ENCODE measurements around the gene ZNF451. TPM values are rescaled to one million over a fixed set of nuclear protein-coding genes. Genes with fewer than 3 reads are reported as not detected.
"Not testable (repeated sequence)": the region's sequence is repeated elsewhere in the genome, so short reads cannot be mapped to it uniquely, and the experiment has no call there.

Gene ZNF451
- 9.5 TPM for polyA plus RNA-seq (2012; ENCODE audit: low read depth, missing spikeins)

- FAIRE-seq = no peak
- peak; percentile 87 for DNase-seq (ENCODE audit: insufficient read length, low spot score)
- TF ChIP-seq POLR2A (IDR thresholded peaks at IDR 0.05; ENCODE audit: low read depth, low read length) = peak; percentile 74
- TF ChIP-seq SPI1 (IDR thresholded peaks at IDR 0.05; ENCODE audit: low read depth, low read length) = peak; percentile 43; the same call in 1 of the 2 replicates
- TF ChIP-seq TAF1 (IDR thresholded peaks at IDR 0.05; ENCODE audit: low read depth, low read length) = no peak; the same call in 1 of the 2 replicates
- no peak for TF ChIP-seq POU2F2 (IDR thresholded peaks at IDR 0.05; ENCODE audit: low read depth, low read length)
- TF ChIP-seq PAX5 (IDR thresholded peaks at IDR 0.05; ENCODE audit: insufficient read depth, low read length, severe bottlenecking) = peak; percentile 7
- peak; percentile 84 for TF ChIP-seq POLR2AphosphoS5 (IDR thresholded peaks at IDR 0.05; ENCODE audit: low read depth, low read length)
These were observed at the start of gene ZNF451 for GRCh38 chr6:57089687-57090457. Gene ZNF451, plus strand, starts transcription at chr6:57090188. Its CDS starts 66 bp downstream, at chr6:57090254.

- DNase-seq (ENCODE audit: insufficient read length, low spot score); FAIRE-seq: not testable (repeated sequence)
These were observed 45.9 kb upstream of the ZNF451 start for GRCh38 chr6:57044061-57044460.

GRCh38 chr6:57044568-57044967 is 45.4 kb upstream of the ZNF451 start:
- TF ChIP-seq PAX5 (IDR thresholded peaks at IDR 0.05; ENCODE audit: insufficient read depth, low read length, severe bottlenecking) (no peak), POLR2A (IDR thresholded peaks at IDR 0.05; ENCODE audit: low read depth, low read length) (no peak), POLR2AphosphoS5 (IDR thresholded peaks at IDR 0.05; ENCODE audit: low read depth, low read length) (no peak), POU2F2 (IDR thresholded peaks at IDR 0.05; ENCODE audit: low read depth, low read length) (no peak), SPI1 (IDR thresholded peaks at IDR 0.05; ENCODE audit: low read depth, low read length) (no peak), TAF1 (IDR thresholded peaks at IDR 0.05; ENCODE audit: low read depth, low read length) (no peak)

GRCh38 chr6:57046332-57047256 is 43.4 kb upstream of the ZNF451 start, which contains the start of gene KIAA1586:
Gene KIAA1586, plus strand, starts transcription at chr6:57046693. Its CDS starts 63 bp downstream, at chr6:57046756.
- DNase-seq (ENCODE audit: insufficient read length, low spot score) = peak; percentile 61
- FAIRE-seq = not testable (repeated sequence)
- TF ChIP-seq POLR2AphosphoS5 (IDR thresholded peaks at IDR 0.05; ENCODE audit: low read depth, low read length) = peak; percentile 43; the same call in 1 of the 2 replicates
- TF ChIP-seq POLR2A (IDR thresholded peaks at IDR 0.05; ENCODE audit: low read depth, low read length) = peak; percentile 66
- peak; percentile 18 for TF ChIP-seq PAX5 (IDR thresholded peaks at IDR 0.05; ENCODE audit: insufficient read depth, low read length, severe bottlenecking)
- TF ChIP-seq TAF1 (IDR thresholded peaks at IDR 0.05; ENCODE audit: low read depth, low read length) = peak; percentile 63

More at GRCh38 chr6:57044568-57044967, 45.4 kb upstream of the ZNF451 start:
- FAIRE-seq (no peak), DNase-seq (ENCODE audit: insufficient read length, low spot score) (no peak)

- peak; percentile 94 for FAIRE-seq
- DNase-seq (ENCODE audit: insufficient read length, low spot score) = not testable (repeated sequence)
These were observed 42.8 kb upstream of the ZNF451 start for GRCh38 chr6:57047257-57047585.

- FAIRE-seq; DNase-seq (ENCODE audit: insufficient read length, low spot score): not testable (repeated sequence)
These were observed 42.1 kb upstream of the ZNF451 start for GRCh38 chr6:57047859-57048258.

GRCh38 chr6:57048577-57048976 is 41.4 kb upstream of the ZNF451 start:
- DNase-seq (ENCODE audit: insufficient read length, low spot score) = no peak
- no peak for FAIRE-seq
- TF ChIP-seq SPI1 (IDR thresholded peaks at IDR 0.05; ENCODE audit: low read depth, low read length) (no peak), POU2F2 (IDR thresholded peaks at IDR 0.05; ENCODE audit: low read depth, low read length) (no peak), PAX5 (IDR thresholded peaks at IDR 0.05; ENCODE audit: insufficient read depth, low read length, severe bottlenecking) (no peak), POLR2A (IDR thresholded peaks at IDR 0.05; ENCODE audit: low read depth, low read length) (no peak), TAF1 (IDR thresholded peaks at IDR 0.05; ENCODE audit: low read depth, low read length) (no peak), POLR2AphosphoS5 (IDR thresholded peaks at IDR 0.05; ENCODE audit: low read depth, low read length) (no peak)

- no peak for TF ChIP-seq POLR2AphosphoS5 (IDR thresholded peaks at IDR 0.05; ENCODE audit: low read depth, low read length)
- no peak for TF ChIP-seq POU2F2 (IDR thresholded peaks at IDR 0.05; ENCODE audit: low read depth, low read length)
- no peak for TF ChIP-seq TAF1 (IDR thresholded peaks at IDR 0.05; ENCODE audit: low read depth, low read length)
- no peak for TF ChIP-seq POLR2A (IDR thresholded peaks at IDR 0.05; ENCODE audit: low read depth, low read length)
- TF ChIP-seq SPI1 (IDR thresholded peaks at IDR 0.05; ENCODE audit: low read depth, low read length) = no peak
- TF ChIP-seq PAX5 (IDR thresholded peaks at IDR 0.05; ENCODE audit: insufficient read depth, low read length, severe bottlenecking) = no peak
- FAIRE-seq (no peak), DNase-seq (ENCODE audit: insufficient read length, low spot score) (no peak)
These were observed 26.1 kb upstream of the ZNF451 start for GRCh38 chr6:57063847-57064246.

GRCh38 chr6:57064809-57065208 is 25.2 kb upstream of the ZNF451 start:
- TF ChIP-seq PAX5 (IDR thresholded peaks at IDR 0.05; ENCODE audit: insufficient read depth, low read length, severe bottlenecking) (no peak), POU2F2 (IDR thresholded peaks at IDR 0.05; ENCODE audit: low read depth, low read length) (no peak), POLR2A (IDR thresholded peaks at IDR 0.05; ENCODE audit: low read depth, low read length) (no peak), POLR2AphosphoS5 (IDR thresholded peaks at IDR 0.05; ENCODE audit: low read depth, low read length) (no peak), SPI1 (IDR thresholded peaks at IDR 0.05; ENCODE audit: low read depth, low read length) (no peak), TAF1 (IDR thresholded peaks at IDR 0.05; ENCODE audit: low read depth, low read length) (no peak)

GRCh38 chr6:57068061-57068460 is 21.9 kb upstream of the ZNF451 start:
- FAIRE-seq (no peak), DNase-seq (ENCODE audit: insufficient read length, low spot score) (no peak)
- no peak for TF ChIP-seq POU2F2 (IDR thresholded peaks at IDR 0.05; ENCODE audit: low read depth, low read length)
- no peak for TF ChIP-seq SPI1 (IDR thresholded peaks at IDR 0.05; ENCODE audit: low read depth, low read length)
- TF ChIP-seq POLR2AphosphoS5 (IDR thresholded peaks at IDR 0.05; ENCODE audit: low read depth, low read length) = no peak
- no peak for TF ChIP-seq POLR2A (IDR thresholded peaks at IDR 0.05; ENCODE audit: low read depth, low read length)
- no peak for TF ChIP-seq TAF1 (IDR thresholded peaks at IDR 0.05; ENCODE audit: low read depth, low read length)
- no peak for TF ChIP-seq PAX5 (IDR thresholded peaks at IDR 0.05; ENCODE audit: insufficient read depth, low read length, severe bottlenecking)

More at GRCh38 chr6:57064809-57065208, 25.2 kb upstream of the ZNF451 start:
- FAIRE-seq (no peak), DNase-seq (ENCODE audit: insufficient read length, low spot score) (no peak)
